ENCODE results near the gene PSKH1. TPM values are rescaled to one million over a fixed set of nuclear protein-coding genes. Genes with fewer than 3 reads are reported as not detected.
A peak's percentile ranks its signal among the peaks of the same experiment; 100 is the strongest.

The PSKH1 gene
- total RNA-seq, 1 donor from 2014 or later, result 45.0 TPM

- no peak within 1 kb of the TSS for H3K27ac Mint-ChIP-seq
- no peak for DNase-seq (ENCODE audit: low spot score, unreplicated experiment)
- H3K27me3 Mint-ChIP-seq, result no peaks in the 10 kb centered on the region
- H3K4me3 Mint-ChIP-seq (ENCODE audit: low read depth), result no peak within 1 kb of the TSS
- no peaks in the 10 kb centered on the region for H3K9me3 Mint-ChIP-seq (ENCODE audit: low read depth)
- peaks cover 6% of the 10 kb centered on the region for H3K4me1 Mint-ChIP-seq (ENCODE audit: low read depth)
- no peak for TF ChIP-seq CTCF (IDR thresholded peaks at IDR 0.05; ENCODE audit: unreplicated experiment)
- peaks cover 4% of the 10 kb centered on the region for H3K36me3 Mint-ChIP-seq (ENCODE audit: insufficient read depth)
Measured at GRCh38 chr16:67943619-67944504, 50.8 kb downstream of the PSKH1 start, which contains the start of gene LCAT. TSS of gene LCAT (minus strand) at chr16:67944120. CDS start at chr16:67944101, 19 bp downstream.

- no peaks in the 10 kb centered on the region for H3K27me3 Mint-ChIP-seq
- TF ChIP-seq CTCF (IDR thresholded peaks at IDR 0.05; ENCODE audit: unreplicated experiment), result no peak
- no peak overlapping the region for H3K27ac Mint-ChIP-seq
- peaks cover 6% of the 10 kb centered on the region for H3K4me1 Mint-ChIP-seq (ENCODE audit: low read depth)
- DNase-seq (ENCODE audit: low spot score, unreplicated experiment), result no peak
- H3K36me3 Mint-ChIP-seq (ENCODE audit: insufficient read depth), result peaks cover 4% of the 10 kb centered on the region
- H3K9me3 Mint-ChIP-seq (ENCODE audit: low read depth), result no peaks in the 10 kb centered on the region
- H3K4me3 Mint-ChIP-seq (ENCODE audit: low read depth), result no peak overlapping the region
Measured at GRCh38 chr16:67944690-67945391, 51.8 kb downstream of the PSKH1 start.

GRCh38 chr16:67945392-67945933 lies 52.4 kb downstream of the PSKH1 start:
- no peak for TF ChIP-seq CTCF (IDR thresholded peaks at IDR 0.05; ENCODE audit: unreplicated experiment)
- H3K4me3 Mint-ChIP-seq (ENCODE audit: low read depth), result no peak overlapping the region
- H3K27me3 Mint-ChIP-seq, result no peaks in the 10 kb centered on the region
- H3K36me3 Mint-ChIP-seq (ENCODE audit: insufficient read depth), result peaks cover 4% of the 10 kb centered on the region
- H3K27ac Mint-ChIP-seq, result peak overlapping the region; percentile 59
- H3K4me1 Mint-ChIP-seq (ENCODE audit: low read depth), result peaks cover 6% of the 10 kb centered on the region
- no peak for DNase-seq (ENCODE audit: low spot score, unreplicated experiment)
- H3K9me3 Mint-ChIP-seq (ENCODE audit: low read depth), result no peaks in the 10 kb centered on the region

GRCh38 chr16:67946128-67946569 lies 53.1 kb downstream of the PSKH1 start:
- Mint-ChIP-seq H3K27me3 (no peaks in the 10 kb centered on the region), H3K9me3 (ENCODE audit: low read depth) (no peaks in the 10 kb centered on the region), H3K4me3 (ENCODE audit: low read depth) (no peak overlapping the region), H3K27ac (no peak overlapping the region), H3K36me3 (ENCODE audit: insufficient read depth) (peaks cover 4% of the 10 kb centered on the region), H3K4me1 (ENCODE audit: low read depth) (peaks cover 6% of the 10 kb centered on the region)
- TF ChIP-seq CTCF (IDR thresholded peaks at IDR 0.05; ENCODE audit: unreplicated experiment), result no peak
- no peak for DNase-seq (ENCODE audit: low spot score, unreplicated experiment)

GRCh38 chr16:67946966-67947558 lies 54.0 kb downstream of the PSKH1 start:
- Mint-ChIP-seq H3K4me1 (ENCODE audit: low read depth) (peaks cover 6% of the 10 kb centered on the region), H3K9me3 (ENCODE audit: low read depth) (no peaks in the 10 kb centered on the region), H3K27ac (no peak overlapping the region), H3K4me3 (ENCODE audit: low read depth) (no peak overlapping the region), H3K27me3 (no peaks in the 10 kb centered on the region), H3K36me3 (ENCODE audit: insufficient read depth) (peaks cover 8% of the 10 kb centered on the region)
- TF ChIP-seq CTCF (IDR thresholded peaks at IDR 0.05; ENCODE audit: unreplicated experiment), result no peak
- DNase-seq (ENCODE audit: low spot score, unreplicated experiment), result no peak
